Measurements from ENCODE around the gene YPEL4. TPM values are rescaled to one million over a fixed set of nuclear protein-coding genes. Genes with fewer than 3 reads are reported as not detected.

Gene YPEL4
- total RNA-seq, 1 donor from 2014 or later: 0.86 TPM

DNA sequence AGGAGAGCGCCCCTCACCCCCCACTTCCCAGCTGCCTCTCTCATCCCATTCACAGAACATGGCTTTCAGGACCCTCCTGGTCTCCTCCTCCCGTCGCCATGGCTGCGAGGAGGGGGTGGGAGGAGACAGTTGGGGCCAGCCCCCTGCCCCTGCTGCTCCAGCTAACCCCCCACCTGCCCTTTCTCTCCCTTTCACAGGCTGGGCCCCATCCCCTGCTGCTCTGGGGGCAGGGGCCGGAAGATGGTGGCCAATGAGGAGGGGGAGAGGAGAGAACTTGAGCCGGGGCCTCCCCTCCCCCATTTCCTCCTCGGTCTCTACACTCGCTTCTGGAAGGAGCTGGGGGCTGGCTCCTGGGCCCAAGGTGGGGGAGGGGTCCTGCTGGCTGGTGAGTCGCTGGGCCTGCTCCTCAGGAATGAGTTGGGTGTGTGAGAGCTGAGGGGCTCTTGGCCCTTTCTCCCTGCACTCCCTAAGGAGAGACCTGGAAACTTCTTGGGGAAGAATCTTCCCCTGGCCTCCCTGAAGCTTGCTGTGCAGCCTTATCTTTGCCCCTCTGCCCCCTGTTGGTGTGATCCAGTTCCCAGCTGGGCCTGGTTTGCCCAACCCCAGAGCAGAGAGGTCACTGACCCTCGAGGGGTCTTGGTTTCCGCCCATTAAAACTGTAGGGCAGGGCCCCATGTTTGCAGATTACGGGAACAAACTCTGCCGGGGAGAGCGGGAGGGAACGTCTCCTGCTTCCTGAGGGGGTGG lies 10.2 kb downstream of the YPEL4 start:
- TF ChIP-seq, protein P1, sequence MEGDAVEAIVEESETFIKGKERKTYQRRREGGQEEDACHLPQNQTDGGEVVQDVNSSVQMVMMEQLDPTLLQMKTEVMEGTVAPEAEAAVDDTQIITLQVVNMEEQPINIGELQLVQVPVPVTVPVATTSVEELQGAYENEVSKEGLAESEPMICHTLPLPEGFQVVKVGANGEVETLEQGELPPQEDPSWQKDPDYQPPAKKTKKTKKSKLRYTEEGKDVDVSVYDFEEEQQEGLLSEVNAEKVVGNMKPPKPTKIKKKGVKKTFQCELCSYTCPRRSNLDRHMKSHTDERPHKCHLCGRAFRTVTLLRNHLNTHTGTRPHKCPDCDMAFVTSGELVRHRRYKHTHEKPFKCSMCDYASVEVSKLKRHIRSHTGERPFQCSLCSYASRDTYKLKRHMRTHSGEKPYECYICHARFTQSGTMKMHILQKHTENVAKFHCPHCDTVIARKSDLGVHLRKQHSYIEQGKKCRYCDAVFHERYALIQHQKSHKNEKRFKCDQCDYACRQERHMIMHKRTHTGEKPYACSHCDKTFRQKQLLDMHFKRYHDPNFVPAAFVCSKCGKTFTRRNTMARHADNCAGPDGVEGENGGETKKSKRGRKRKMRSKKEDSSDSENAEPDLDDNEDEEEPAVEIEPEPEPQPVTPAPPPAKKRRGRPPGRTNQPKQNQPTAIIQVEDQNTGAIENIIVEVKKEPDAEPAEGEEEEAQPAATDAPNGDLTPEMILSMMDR (conservative IDR thresholded peaks at IDR 0.05; ENCODE audit: low read depth, low read length): peak; percentile 15

GRCh38 chr11:57638811-57639320 lies 10.8 kb downstream of the YPEL4 start:
- TF ChIP-seq, protein P1 (conservative IDR thresholded peaks at IDR 0.05; ENCODE audit: low read depth, low read length): peak; percentile 17
- peak overlapping the region; percentile 94 for H3K4me3 ChIP-seq (ENCODE audit: low read depth, low read length)
- no peak for DNase-seq (ENCODE audit: low read depth)

More for the DNA sequence above, 10.2 kb downstream of the YPEL4 start:
- no peak for DNase-seq (ENCODE audit: low read depth)
- peak overlapping the region; percentile 94 for H3K4me3 ChIP-seq (ENCODE audit: low read depth, low read length)

DNA sequence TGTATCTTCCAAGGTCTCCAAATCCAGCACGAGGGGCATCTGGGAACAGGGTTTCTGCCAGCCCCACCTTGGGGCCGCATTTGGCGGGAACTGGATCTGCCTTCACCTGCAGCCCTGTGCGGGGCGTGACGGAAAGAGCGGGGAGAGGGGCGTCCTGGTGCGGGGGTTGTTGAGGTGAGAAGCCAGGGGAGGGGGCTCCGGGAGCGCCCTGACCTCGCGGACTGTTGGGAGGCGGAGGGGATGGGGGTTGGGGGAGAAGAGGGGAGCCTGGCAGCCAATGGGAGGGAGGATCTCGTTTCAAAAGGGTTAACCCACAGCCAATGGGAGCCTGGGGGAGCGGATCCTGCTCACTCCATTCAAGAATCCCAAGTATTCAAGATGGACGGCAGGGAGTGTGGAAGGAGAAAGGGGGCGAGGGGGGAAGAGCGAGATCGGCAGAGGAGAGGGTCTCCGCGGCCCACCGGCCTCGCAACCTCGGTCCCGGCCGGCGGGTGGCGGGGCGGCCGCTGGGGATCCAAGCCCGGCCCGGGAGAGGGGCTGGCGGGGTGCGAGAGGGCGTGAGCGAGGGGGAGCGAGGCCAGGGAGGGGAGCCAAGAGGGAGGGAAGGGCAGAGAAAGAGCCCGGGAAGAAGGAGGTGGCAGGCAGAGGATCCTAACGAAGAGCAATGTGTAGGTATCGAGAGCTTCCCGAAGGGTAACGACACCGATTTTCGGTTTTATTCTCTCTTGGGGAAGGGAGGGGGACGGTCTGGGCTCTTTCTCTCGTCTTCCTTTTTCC lies 11.5 kb downstream of the YPEL4 start:
- DNase-seq (ENCODE audit: low read depth): no peak
- H3K4me3 ChIP-seq (ENCODE audit: low read depth, low read length): peak overlapping the region; percentile 94
- TF ChIP-seq, protein P1 (conservative IDR thresholded peaks at IDR 0.05; ENCODE audit: low read depth, low read length): no peak

DNA sequence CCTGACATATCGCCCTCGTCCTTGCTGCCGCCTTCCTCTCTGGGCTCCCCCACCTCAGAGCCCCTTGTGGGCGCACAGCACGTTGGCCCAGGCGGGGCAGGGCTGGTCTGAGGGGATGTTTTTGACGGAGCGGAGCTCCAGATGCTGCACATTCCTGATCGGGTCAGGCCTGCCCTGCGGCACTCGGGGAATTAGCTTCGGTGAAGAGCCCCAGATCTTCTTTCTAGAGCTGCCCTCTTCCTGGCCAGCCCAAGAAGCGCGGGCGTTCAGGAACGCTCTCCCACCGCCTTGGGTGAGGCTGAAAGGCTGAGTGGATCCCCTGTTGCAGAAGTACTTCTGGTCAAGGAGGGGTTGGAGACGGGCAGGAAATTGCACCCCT lies 12.1 kb downstream of the YPEL4 start:
- TF ChIP-seq, protein P1 (conservative IDR thresholded peaks at IDR 0.05; ENCODE audit: low read depth, low read length): no peak
- H3K4me3 ChIP-seq (ENCODE audit: low read depth, low read length): peak overlapping the region; percentile 94

GRCh38 chr11:57635246-57635645 lies 14.5 kb downstream of the YPEL4 start:
- H3K4me3 ChIP-seq (ENCODE audit: low read depth, low read length): no peak overlapping the region
- DNase-seq (ENCODE audit: low read depth): no peak
- TF ChIP-seq, protein P1 (conservative IDR thresholded peaks at IDR 0.05; ENCODE audit: low read depth, low read length): no peak

More for the DNA sequence above, 12.1 kb downstream of the YPEL4 start:
- DNase-seq (ENCODE audit: low read depth): no peak

DNA sequence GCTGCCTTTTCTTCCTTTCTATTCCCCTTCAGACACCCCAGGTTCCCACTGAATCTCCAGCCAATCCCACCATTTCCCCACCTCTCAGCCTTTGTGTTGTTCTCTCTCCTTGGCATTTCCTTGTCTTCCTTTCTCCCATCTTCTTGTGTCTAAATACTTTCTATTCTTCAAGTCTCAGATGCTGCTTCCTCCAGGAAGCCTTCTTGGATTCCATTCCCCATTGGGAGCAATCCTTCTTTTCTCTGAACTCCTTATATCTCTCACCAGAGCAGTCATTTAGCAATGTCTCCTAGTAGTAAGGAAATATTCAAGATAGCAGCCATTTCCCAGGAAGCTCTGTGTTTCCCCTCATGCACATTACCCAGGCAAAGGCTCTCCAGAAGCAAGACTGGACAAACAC lies 15.4 kb downstream of the YPEL4 start:
- no peak overlapping the region for H3K4me3 ChIP-seq (ENCODE audit: low read depth, low read length)
- no peak for DNase-seq (ENCODE audit: low read depth)
- TF ChIP-seq, protein P1 (conservative IDR thresholded peaks at IDR 0.05; ENCODE audit: low read depth, low read length): no peak
